PFSK-1 (cell line): Measurements from ENCODE around the gene RFNG.

ENCODE experiments used
- POLR2AphosphoS5 ChIP-seq: IDR thresholded peaks from 2 replicates; pipeline ENCODE4 v1.6.1; 2012; ENCODE audit warnings: low read depth, mild to moderate bottlenecking, control low read depth, low read length, moderate library complexity
- TAF1 ChIP-seq: IDR thresholded peaks from 2 replicates; pipeline ENCODE4 v1.6.1; 2012; ENCODE audit warnings: low read length, control low read depth, borderline replicate concordance; ENCODE audit not compliant: insufficient read depth
- TF ChIP-seq, protein P1 (sequence below), 2 experiments: IDR thresholded peaks; 2 replicates each; pipeline versions ENCODE4 v1.6.1 to v1.8.0; 2011 to 2012; ENCODE audit warnings: low read depth in 2 of 2, low read length in 2 of 2, control low read depth in 1 of 2, inconsistent platforms in 1 of 2, mild to moderate bottlenecking in 1 of 2, moderate library complexity in 1 of 2; ENCODE audit not compliant: insufficient read depth in 1 of 2

DNA sequence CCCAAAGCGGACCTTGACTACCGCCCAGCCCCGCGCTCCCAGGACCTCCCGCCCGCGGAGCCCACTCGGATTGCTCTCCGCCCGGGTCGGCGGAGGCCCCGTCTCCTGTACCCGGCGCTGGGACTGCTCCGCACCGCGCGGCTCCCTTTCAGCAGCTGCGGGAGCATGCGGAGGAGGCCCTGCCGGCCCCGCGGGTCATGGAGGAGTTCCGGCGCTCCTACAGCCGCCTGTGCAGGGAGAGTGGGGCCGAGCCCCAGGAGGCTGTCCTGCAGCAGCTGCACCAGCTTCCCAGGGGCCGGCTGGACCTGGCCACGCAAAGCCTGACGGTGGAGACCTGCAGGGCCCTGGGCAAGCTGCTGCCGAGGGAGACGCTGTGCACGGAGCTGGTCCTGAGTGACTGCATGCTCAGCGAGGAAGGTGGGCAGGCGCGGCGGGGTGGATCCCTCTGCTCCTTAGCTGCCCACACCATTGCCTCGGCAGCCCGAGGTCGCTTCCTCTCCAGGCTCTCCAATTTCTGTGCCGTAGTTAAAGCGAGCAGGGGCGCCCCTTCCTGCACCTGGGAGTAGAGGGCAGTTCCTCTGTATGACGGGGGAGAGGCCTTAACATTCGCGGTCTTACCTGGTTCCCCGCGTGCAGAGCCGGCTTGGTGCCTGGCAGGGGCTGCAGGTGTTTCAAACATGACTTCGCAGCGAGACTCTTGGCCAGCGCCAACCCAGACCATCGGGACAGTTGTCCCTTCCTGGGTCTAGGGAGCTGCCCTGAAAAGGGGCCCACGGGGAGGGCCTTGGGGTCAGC, 28.0 kb downstream of the RFNG start:
- TF ChIP-seq, protein P1, sequence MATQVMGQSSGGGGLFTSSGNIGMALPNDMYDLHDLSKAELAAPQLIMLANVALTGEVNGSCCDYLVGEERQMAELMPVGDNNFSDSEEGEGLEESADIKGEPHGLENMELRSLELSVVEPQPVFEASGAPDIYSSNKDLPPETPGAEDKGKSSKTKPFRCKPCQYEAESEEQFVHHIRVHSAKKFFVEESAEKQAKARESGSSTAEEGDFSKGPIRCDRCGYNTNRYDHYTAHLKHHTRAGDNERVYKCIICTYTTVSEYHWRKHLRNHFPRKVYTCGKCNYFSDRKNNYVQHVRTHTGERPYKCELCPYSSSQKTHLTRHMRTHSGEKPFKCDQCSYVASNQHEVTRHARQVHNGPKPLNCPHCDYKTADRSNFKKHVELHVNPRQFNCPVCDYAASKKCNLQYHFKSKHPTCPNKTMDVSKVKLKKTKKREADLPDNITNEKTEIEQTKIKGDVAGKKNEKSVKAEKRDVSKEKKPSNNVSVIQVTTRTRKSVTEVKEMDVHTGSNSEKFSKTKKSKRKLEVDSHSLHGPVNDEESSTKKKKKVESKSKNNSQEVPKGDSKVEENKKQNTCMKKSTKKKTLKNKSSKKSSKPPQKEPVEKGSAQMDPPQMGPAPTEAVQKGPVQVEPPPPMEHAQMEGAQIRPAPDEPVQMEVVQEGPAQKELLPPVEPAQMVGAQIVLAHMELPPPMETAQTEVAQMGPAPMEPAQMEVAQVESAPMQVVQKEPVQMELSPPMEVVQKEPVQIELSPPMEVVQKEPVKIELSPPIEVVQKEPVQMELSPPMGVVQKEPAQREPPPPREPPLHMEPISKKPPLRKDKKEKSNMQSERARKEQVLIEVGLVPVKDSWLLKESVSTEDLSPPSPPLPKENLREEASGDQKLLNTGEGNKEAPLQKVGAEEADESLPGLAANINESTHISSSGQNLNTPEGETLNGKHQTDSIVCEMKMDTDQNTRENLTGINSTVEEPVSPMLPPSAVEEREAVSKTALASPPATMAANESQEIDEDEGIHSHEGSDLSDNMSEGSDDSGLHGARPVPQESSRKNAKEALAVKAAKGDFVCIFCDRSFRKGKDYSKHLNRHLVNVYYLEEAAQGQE (IDR thresholded peaks at IDR 0.05; ENCODE audit: insufficient read depth in 1 of 2, low read depth in 2 of 2, low read length in 2 of 2) = no peak
- no peak for TF ChIP-seq POLR2AphosphoS5
- TF ChIP-seq TAF1 = no peak
